SK-N-SH (cell line): ENCODE measurements around the gene SNX1. TPM values are rescaled to one million over a fixed set of nuclear protein-coding genes. Genes with fewer than 3 reads are reported as not detected.

Experiments used
- CHD2 ChIP-seq: fragments of 150-350 bp; IDR thresholded peaks from 2 replicates; pipeline ENCODE4 v1.6.1; 2018; ENCODE audit warnings: low read length; ENCODE audit not compliant: partially characterized antibody
- CTCF ChIP-seq: fragments of 200-600 bp; sonication (generic); IDR thresholded peaks from 2 replicates; pipeline ENCODE4 v1.6.1; 2017; ENCODE audit warnings: antibody characterized with exemption, mild to moderate bottlenecking, moderate library complexity
- EZH2phosphoT487 ChIP-seq: fragments of 200-600 bp; sonication (generic); IDR thresholded peaks from 2 replicates; pipeline ENCODE4 v1.6.1; 2017; ENCODE audit warnings: low read depth, mixed run types, mild to moderate bottlenecking, antibody characterized with exemption, moderate library complexity, borderline replicate concordance
- FOSL2 ChIP-seq: IDR thresholded peaks from 2 replicates; pipeline ENCODE4 v1.4.0; 2012; ENCODE audit warnings: low read depth, mild to moderate bottlenecking, moderate library complexity, borderline replicate concordance
- FOXJ3 ChIP-seq: sonication (generic); formaldehyde crosslinking; IDR thresholded peaks from 2 replicates; pipeline ENCODE4 v1.5.1; 2020; ENCODE audit warnings: mild to moderate bottlenecking, missing genetic modification reagents
- GABPA ChIP-seq: IDR thresholded peaks from 2 replicates; pipeline ENCODE4 v1.4.0; 2012; ENCODE audit warnings: low read depth, mild to moderate bottlenecking
- MAX ChIP-seq: IDR thresholded peaks from 2 replicates; pipeline ENCODE4 v1.4.0; 2012; ENCODE audit warnings: low read depth
- MEF2A ChIP-seq: IDR thresholded peaks from 2 replicates; pipeline ENCODE4 v1.4.0; 2012; ENCODE audit warnings: low read depth, borderline replicate concordance
- PBX3 ChIP-seq: IDR thresholded peaks from 2 replicates; pipeline ENCODE4; 2012
- RAD21 ChIP-seq: IDR thresholded peaks from 2 replicates; pipeline ENCODE4 v1.6.1; 2012; ENCODE audit warnings: mild to moderate bottlenecking, low read length
- RCOR1 ChIP-seq: fragments of 150-350 bp; IDR thresholded peaks from 2 replicates; pipeline ENCODE4 v1.6.1; 2017; ENCODE audit warnings: antibody characterized with exemption, low read length
- REST ChIP-seq: IDR thresholded peaks from 2 replicates; pipeline ENCODE4 v1.6.1; 2012; ENCODE audit warnings: mild to moderate bottlenecking, low read depth, low read length, moderate library complexity
- SIN3A ChIP-seq: IDR thresholded peaks from 2 replicates; pipeline ENCODE4 v1.6.1; 2012; ENCODE audit warnings: low read depth, mild to moderate bottlenecking, low read length, moderate library complexity, borderline replicate concordance
- SMC3 ChIP-seq: IDR thresholded peaks from 2 replicates; pipeline ENCODE4 v1.6.1; 2012; ENCODE audit warnings: low read depth, low read length, improper control_type of control experiment
- TCF12 ChIP-seq: IDR thresholded peaks from 2 replicates; pipeline ENCODE4 v1.4.0; 2012
- TEAD4 ChIP-seq: IDR thresholded peaks from 2 replicates; pipeline ENCODE4 v1.4.0; 2012; ENCODE audit warnings: mild to moderate bottlenecking, borderline replicate concordance; ENCODE audit not compliant: insufficient read depth
- polyA plus RNA-seq, 3 experiments: library from polyadenylated mRNA; depleted of rRNA; stranded (reverse); fragments of >200 nt; gene quantifications; 2 replicates each; pipeline ENCODE4 v1.2.3, GENCODE V29; 2012

The SNX1 gene
- polyA plus RNA-seq, 1 of the 3 experiments (the other 2 are of a cell fraction): 80.7 TPM

- TF ChIP-seq REST (no peak), MAX (peak; percentile 40; the same call in 1 of the 2 replicates), SIN3A (no peak), RCOR1 (no peak), TCF12 (no peak), MEF2A (no peak), GABPA (no peak), RAD21 (no peak), CTCF (no peak), SMC3 (no peak), PBX3 (peak; percentile 36), CHD2 (no peak), EZH2phosphoT487 (no peak), FOSL2 (peak; percentile 78), FOXJ3 (CRISPR knock-in tag) (no peak), TEAD4 (no peak)
- TF ChIP-seq, all 33 proteins: peak for 6
Observed at GRCh38 chr15:64070965-64071851, 24.6 kb upstream of the SNX1 start (continued).
